CD4-positive, alpha-beta T cell (primary cell): ENCODE results near the gene C2orf72. TPM values are rescaled to one million over a fixed set of nuclear protein-coding genes. Genes with fewer than 3 reads are reported as not detected.

Experiments used
- ATAC-seq: fragments of 200-7000 bp; cut with Tn5 transposase; one replicate; pipeline ENCODE4 v1.10.0; 2022; ENCODE audit warnings: mild to moderate bottlenecking; ENCODE audit not compliant: poor library complexity
- CTCF ChIA-PET: fragments of 350-600 bp; sonication (Branson Sonifier 250); formaldehyde crosslinking; loops from one replicate; lab custom pipeline; 2021; ENCODE audit warnings: antibody characterized with exemption, inconsistent platforms; lab: Charles Lee
- POLR2A ChIA-PET: fragments of 350-600 bp; sonication (Branson Sonifier 250); formaldehyde crosslinking; loops from one replicate; lab custom pipeline; 2021; ENCODE audit warnings: antibody characterized with exemption, inconsistent platforms; lab: Charles Lee
- DNase-seq, 14 experiments: peaks; one replicate each; pipeline ENCODE4 v3.0.0-alpha.2; 2013 to 2020; ENCODE audit warnings: mixed read lengths in 2 of 14
- H3K27ac ChIP-seq, 2 donors: one replicate each; pipeline versions ENCODE4 v1.5.1 to v1.7.0; 2013; ENCODE audit warnings: low read length in 2 of 2, low read depth in 1 of 2, mild to moderate bottlenecking in 1 of 2
- H3K27me3 ChIP-seq, 2 experiments: 1 replicate in 1 of 2; 2 replicates in 1 of 2; pipeline versions ENCODE4 v1.6.1 to v1.7.0; 2013; ENCODE audit warnings: low read length in 2 of 2, control low read depth in 1 of 2, mild to moderate bottlenecking in 1 of 2, moderate library complexity in 1 of 2; ENCODE audit not compliant: insufficient read depth in 2 of 2, control insufficient read depth in 1 of 2
- H3K36me3 ChIP-seq: one replicate; pipeline ENCODE4 v1.6.1; 2013; ENCODE audit warnings: low read length, control low read depth; ENCODE audit not compliant: insufficient read depth
- H3K4me1 ChIP-seq: one replicate; pipeline ENCODE4 v1.6.1; 2013; ENCODE audit warnings: low read length, control low read depth; ENCODE audit not compliant: insufficient read depth
- H3K4me3 ChIP-seq: one replicate; pipeline ENCODE4 v1.5.1; 2013; ENCODE audit warnings: mild to moderate bottlenecking, low read length, moderate library complexity
- H3K9me3 ChIP-seq, 2 experiments: 1 replicate in 1 of 2; 2 replicates in 1 of 2; pipeline versions ENCODE4 v1.6.1 to v1.7.0; 2013; ENCODE audit warnings: low read length in 2 of 2, mild to moderate bottlenecking in 2 of 2, control low read depth in 1 of 2, moderate library complexity in 1 of 2; ENCODE audit not compliant: control insufficient read depth in 1 of 2, insufficient read depth in 1 of 2
- H3K27ac Mint-ChIP-seq: one replicate; pipeline ENCODE4 v1.8.0; 2020; ENCODE audit warnings: mixed read lengths
- H3K27me3 Mint-ChIP-seq: one replicate; pipeline ENCODE4 v1.8.0; 2021; ENCODE audit warnings: mixed read lengths
- H3K36me3 Mint-ChIP-seq: one replicate; pipeline ENCODE4 v1.8.0; 2021; ENCODE audit warnings: low read depth, mixed read lengths
- H3K4me1 Mint-ChIP-seq: one replicate; pipeline ENCODE4 v1.8.0; 2021; ENCODE audit warnings: low read depth, mixed read lengths
- H3K4me3 Mint-ChIP-seq: one replicate; pipeline ENCODE4 v1.8.0; 2020; ENCODE audit warnings: mild to moderate bottlenecking, mixed read lengths
- H3K9me3 Mint-ChIP-seq: one replicate; pipeline ENCODE4 v1.8.0; 2020; ENCODE audit warnings: mixed read lengths
- intact Hi-C, 2 experiments: fragments of 100-400 bp; cut with DNase I in 1 of 2; cut with micrococcal nuclease in 1 of 2; formaldehyde crosslinking; loops; one replicate each; pipeline versions ENCODE4 v1.15.1 to v1.9.0; 2023 to 2025; cut with DNase I, micrococcal nuclease
- total RNA-seq, 174 experiments: library from RNA in 2 of 174; stranded (reverse) in 2 of 174; gene quantifications; one replicate each; pipeline ENCODE4 v1.2.3 and lab custom pipeline; 2021 to 2026
- TF ChIP-seq, protein P1 (sequence below): fragments of 200-600 bp; IDR thresholded peaks from one replicate; pipeline ENCODE4 v1.8.0; 2022; ENCODE audit warnings: antibody characterized with exemption, mild to moderate bottlenecking

C2orf72 gene
- total RNA-seq, 2 experiments from 2014 or later = not detected

DNA sequence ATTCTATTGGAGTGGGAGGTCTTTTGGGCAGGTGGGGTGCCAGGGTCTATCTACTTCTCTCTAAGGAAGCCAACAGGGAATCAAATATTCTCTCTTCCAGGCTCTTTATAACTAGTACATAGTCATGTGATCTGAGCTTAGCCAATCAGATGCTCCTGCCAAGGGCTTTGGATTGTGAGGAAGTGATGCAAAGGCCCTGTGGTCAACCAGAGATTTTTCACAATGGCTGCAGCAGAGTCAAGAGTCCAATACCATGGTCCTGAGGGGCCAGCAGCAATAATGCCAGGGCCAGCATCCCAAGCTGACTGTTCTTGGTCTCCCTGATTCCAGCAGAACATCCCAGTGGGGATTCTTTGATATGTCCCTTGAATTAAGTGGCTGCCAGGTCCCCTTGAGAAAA is 8.4 kb upstream of the C2orf72 start:
- H3K36me3 ChIP-seq = no peaks in the 10 kb centered on the region
- Mint-ChIP-seq H3K27me3 (peaks cover 33% of the 10 kb centered on the region), H3K27ac (no peak overlapping the region), H3K9me3 (no peaks in the 10 kb centered on the region), H3K4me1 (no peaks in the 10 kb centered on the region), H3K4me3 (no peak overlapping the region), H3K36me3 (no peaks in the 10 kb centered on the region)
- H3K9me3 ChIP-seq = no peaks in the 10 kb centered on the region
- H3K4me3 ChIP-seq = no peak overlapping the region
- H3K4me1 ChIP-seq = no peaks in the 10 kb centered on the region
- no peak overlapping the region for H3K27ac ChIP-seq
- peaks cover 5 to 6% of the 10 kb centered on the region in 2 experiments for H3K27me3 ChIP-seq
- intact Hi-C loops = no loop called here
- ChIA-PET CTCF (no interaction called here), POLR2A (no interaction called here)
- TF ChIP-seq, protein P1, sequence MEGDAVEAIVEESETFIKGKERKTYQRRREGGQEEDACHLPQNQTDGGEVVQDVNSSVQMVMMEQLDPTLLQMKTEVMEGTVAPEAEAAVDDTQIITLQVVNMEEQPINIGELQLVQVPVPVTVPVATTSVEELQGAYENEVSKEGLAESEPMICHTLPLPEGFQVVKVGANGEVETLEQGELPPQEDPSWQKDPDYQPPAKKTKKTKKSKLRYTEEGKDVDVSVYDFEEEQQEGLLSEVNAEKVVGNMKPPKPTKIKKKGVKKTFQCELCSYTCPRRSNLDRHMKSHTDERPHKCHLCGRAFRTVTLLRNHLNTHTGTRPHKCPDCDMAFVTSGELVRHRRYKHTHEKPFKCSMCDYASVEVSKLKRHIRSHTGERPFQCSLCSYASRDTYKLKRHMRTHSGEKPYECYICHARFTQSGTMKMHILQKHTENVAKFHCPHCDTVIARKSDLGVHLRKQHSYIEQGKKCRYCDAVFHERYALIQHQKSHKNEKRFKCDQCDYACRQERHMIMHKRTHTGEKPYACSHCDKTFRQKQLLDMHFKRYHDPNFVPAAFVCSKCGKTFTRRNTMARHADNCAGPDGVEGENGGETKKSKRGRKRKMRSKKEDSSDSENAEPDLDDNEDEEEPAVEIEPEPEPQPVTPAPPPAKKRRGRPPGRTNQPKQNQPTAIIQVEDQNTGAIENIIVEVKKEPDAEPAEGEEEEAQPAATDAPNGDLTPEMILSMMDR = no peak
- no peak for DNase-seq
- no peak for ATAC-seq

DNA sequence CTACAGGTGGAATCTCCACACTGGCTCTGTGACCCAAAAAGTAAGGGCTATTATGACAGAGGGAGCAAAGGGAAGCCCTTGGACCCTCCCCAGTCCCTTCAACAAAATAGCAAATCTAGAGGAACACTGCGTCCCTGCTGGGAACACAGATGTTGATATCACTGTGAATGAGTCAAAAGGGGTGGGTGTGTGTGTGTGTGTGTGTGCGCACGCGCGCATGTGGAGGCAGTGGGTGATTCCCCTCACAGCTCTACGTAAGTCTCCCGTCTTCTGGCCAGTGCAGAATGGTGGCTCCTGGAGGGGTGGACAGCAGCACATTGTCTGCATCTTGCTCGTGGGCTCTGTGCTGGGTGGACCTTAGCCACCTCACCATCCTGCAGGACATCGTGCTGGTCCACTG is 7.8 kb upstream of the C2orf72 start:
- ChIA-PET POLR2A (no interaction called here), CTCF (no interaction called here)
- intact Hi-C loops = no loop called here
- Mint-ChIP-seq H3K36me3 (no peaks in the 10 kb centered on the region), H3K27me3 (peaks cover 36% of the 10 kb centered on the region), H3K9me3 (no peaks in the 10 kb centered on the region), H3K4me3 (no peak overlapping the region), H3K27ac (no peak overlapping the region), H3K4me1 (no peaks in the 10 kb centered on the region)
- Histone ChIP-seq H3K4me3 (no peak overlapping the region), H3K9me3 (no peaks in the 10 kb centered on the region), H3K4me1 (no peaks in the 10 kb centered on the region), H3K36me3 (no peaks in the 10 kb centered on the region), H3K27ac (no peak overlapping the region), H3K27me3 (peaks cover 8 to 9% of the 10 kb centered on the region in 2 experiments)
- ATAC-seq = no peak
- TF ChIP-seq, protein P1 = no peak
- no peak for DNase-seq

DNA sequence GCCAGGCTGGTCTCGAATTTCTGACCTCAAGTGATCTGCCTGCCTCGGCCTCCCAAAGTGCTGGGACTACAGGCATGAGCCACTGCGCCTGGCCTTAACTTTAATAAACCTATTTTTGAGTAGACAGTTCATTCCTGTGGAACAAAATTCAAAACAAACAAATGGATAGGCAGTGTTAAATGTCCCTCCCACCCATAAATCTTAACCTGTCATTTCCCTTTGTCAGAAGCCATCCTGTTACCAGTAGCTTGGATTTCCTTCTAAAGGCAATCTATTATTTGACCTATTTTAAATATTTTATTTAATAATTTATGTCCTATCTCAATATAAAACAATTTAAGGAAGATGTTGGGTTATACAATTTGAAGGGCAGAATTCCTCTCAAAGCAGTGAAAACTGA is 6.6 kb upstream of the C2orf72 start:
- H3K27me3 ChIP-seq = peaks cover 8 to 17% of the 10 kb centered on the region in 2 experiments
- intact Hi-C loops = no loop called here
- Mint-ChIP-seq H3K36me3 (no peaks in the 10 kb centered on the region), H3K27me3 (peaks cover 39% of the 10 kb centered on the region), H3K4me3 (no peak overlapping the region), H3K9me3 (no peaks in the 10 kb centered on the region), H3K4me1 (no peaks in the 10 kb centered on the region), H3K27ac (no peak overlapping the region)
- ChIA-PET CTCF (interaction anchor here (1.0 kb wide), 1 partner anchor 22 kb away, joined by 4 read pairs; no protein-coding TSS in a partner anchor), POLR2A (no interaction called here)
- DNase-seq = no peak
- no peak overlapping the region for H3K27ac ChIP-seq
- ATAC-seq = no peak
- TF ChIP-seq, protein P1 = no peak
- H3K36me3 ChIP-seq = no peaks in the 10 kb centered on the region
- H3K4me1 ChIP-seq = no peaks in the 10 kb centered on the region
- no peaks in the 10 kb centered on the region for H3K9me3 ChIP-seq
- H3K4me3 ChIP-seq = no peak overlapping the region
